HepG2 (cell line): Measurements from ENCODE around the gene GABRG3. TPM values are rescaled to one million over a fixed set of nuclear protein-coding genes. Genes with fewer than 3 reads are reported as not detected.

Source experiments
- ATAC-seq: fragments of 200-7000 bp; cut with Tn5 transposase; 3 replicates; pipeline ENCODE4 v1.9.1; 2020; ENCODE audit warnings: mild to moderate bottlenecking, moderate library complexity
- BruUV-seq: library from RNA; stranded (reverse); fragments of 400-500 nt; replicated peaks from 2 replicates; lab custom pipeline; 2021; lab: Mats Ljungman, UMichigan
- CTCF ChIA-PET: fragments of 300-600 bp; formaldehyde crosslinking; extraction: SDS; loops from one replicate; lab custom pipeline; 2021; ENCODE audit warnings: low total read pairs, inconsistent platforms, low intra/inter-chr PET ratio; lab: Yijun Ruan, JAX
- POLR2A ChIA-PET: fragments of 350-600 bp; sonication (Branson Sonifier 250); formaldehyde crosslinking; loops from one replicate; lab custom pipeline; 2020; ENCODE audit warnings: antibody characterized with exemption, inconsistent platforms; lab: Yijun Ruan, JAX
- DNase-seq: peaks from one replicate; pipeline ENCODE4 v3.0.0-alpha.2; 2015; ENCODE audit warnings: low spot score
- FAIRE-seq: peaks from 3 replicates; lab custom pipeline; 2011; peaks lifted over from hg19 to GRCh38; lab: Jason Lieb, UNC
- H2AFZ ChIP-seq: one replicate; pipeline ENCODE4 v1.6.1; 2011; ENCODE audit warnings: low read length, inconsistent platforms
- H3K27ac ChIP-seq: fragments of 300-600 bp; 3 replicates; pipeline ENCODE4 v1.8.0; 2011; ENCODE audit warnings: mixed run types, mild to moderate bottlenecking, mixed read lengths, low read length, inconsistent platforms; ENCODE audit not compliant: insufficient read depth; ENCODE audit errors: extremely low read length
- H3K27me3 ChIP-seq, 2 experiments: fragments of 200-600 bp in 1 of 2; 2 replicates in 1 of 2; 3 replicates in 1 of 2; pipeline versions ENCODE4 v1.6.0 to v1.8.0; 2011; ENCODE audit warnings: low read length in 2 of 2, mild to moderate bottlenecking in 2 of 2, moderate library complexity in 2 of 2, inconsistent platforms in 1 of 2; ENCODE audit not compliant: insufficient read depth in 2 of 2, control insufficient read depth in 1 of 2
- H3K36me3 ChIP-seq, 2 experiments: fragments of 200-600 bp in 1 of 2; replicated peaks in 1 of 2; 2 replicates in 1 of 2; 3 replicates in 1 of 2; pipeline versions ENCODE4 v1.5.1 to v1.8.0; 2011; ENCODE audit warnings: low read length in 2 of 2, inconsistent platforms in 1 of 2; ENCODE audit not compliant: insufficient read depth in 2 of 2, control insufficient read depth in 1 of 2
- H3K4me1 ChIP-seq: 2 replicates; pipeline ENCODE4 v1.5.1; 2012; ENCODE audit warnings: low read length, inconsistent platforms; ENCODE audit not compliant: insufficient read depth
- H3K4me2 ChIP-seq: 2 replicates; pipeline ENCODE4 v1.6.0; 2011; ENCODE audit warnings: low read depth, low read length, inconsistent platforms
- H3K4me3 ChIP-seq, 3 experiments: fragments of 200-600 bp in 1 of 3; sonication (generic), shearing (Covaris generic) in 1 of 3; replicated peaks in 1 of 3; 2 replicates each; pipeline ENCODE4 v1.5.1; 2011 to 2016; ENCODE audit warnings: low read length in 3 of 3, inconsistent platforms in 2 of 3, low read depth in 2 of 3, mild to moderate bottlenecking in 2 of 3, control low read depth in 1 of 3, mixed read lengths in 1 of 3; ENCODE audit not compliant: insufficient read depth in 1 of 3
- H3K79me2 ChIP-seq: one replicate; pipeline ENCODE4 v1.6.1; 2011; ENCODE audit warnings: low read length, inconsistent platforms; ENCODE audit not compliant: insufficient read depth
- H3K9ac ChIP-seq: 2 replicates; pipeline ENCODE4 v1.6.0; 2011; ENCODE audit warnings: mild to moderate bottlenecking, low read depth, low read length, inconsistent platforms; ENCODE audit not compliant: insufficient read depth
- H3K9me3 ChIP-seq: 2 replicates; pipeline ENCODE4 v1.5.1; 2012; ENCODE audit warnings: mild to moderate bottlenecking, low read length
- H4K20me1 ChIP-seq: 2 replicates; pipeline ENCODE4 v1.6.0; 2011; ENCODE audit warnings: inconsistent platforms, mild to moderate bottlenecking, low read length, moderate library complexity; ENCODE audit not compliant: insufficient read depth
- BCLAF1 ChIP-seq: fragments of 450-650 bp; IDR thresholded peaks from 2 replicates; pipeline ENCODE4 v1.6.1; 2017; ENCODE audit warnings: mild to moderate bottlenecking
- DBP ChIP-seq: sonication (generic); formaldehyde crosslinking; IDR thresholded peaks from 2 replicates; pipeline ENCODE4 v1.4.0; 2020; ENCODE audit warnings: missing genetic modification reagents; ENCODE audit errors: not compliant biosample characterization
- KDM2A ChIP-seq: sonication (generic); formaldehyde crosslinking; IDR thresholded peaks from 2 replicates; pipeline ENCODE4 v1.4.0; 2020; ENCODE audit warnings: low read depth, missing genetic modification reagents, borderline replicate concordance
- ONECUT2 ChIP-seq: sonication (generic); formaldehyde crosslinking; IDR thresholded peaks from 2 replicates; pipeline ENCODE4 v1.4.0; 2020; ENCODE audit warnings: missing genetic modification reagents
- REPIN1 ChIP-seq: sonication (generic); formaldehyde crosslinking; IDR thresholded peaks from 2 replicates; pipeline ENCODE4 v1.8.0; 2022; ENCODE audit warnings: missing genetic modification reagents, low read depth, mild to moderate bottlenecking, borderline replicate concordance
- SP140L ChIP-seq: sonication (generic); formaldehyde crosslinking; IDR thresholded peaks from 2 replicates; pipeline ENCODE4 v1.4.0; 2020; ENCODE audit warnings: missing genetic modification reagents, borderline replicate concordance
- SSRP1 ChIP-seq: IDR thresholded peaks from 2 replicates; pipeline ENCODE4 v1.6.1; 2016; ENCODE audit warnings: control low read depth
- ZBTB21 ChIP-seq: sonication (generic); formaldehyde crosslinking; IDR thresholded peaks from 2 replicates; pipeline ENCODE4 v1.4.0; 2020; ENCODE audit warnings: missing genetic modification reagents
- ZNF292 ChIP-seq: sonication (generic); formaldehyde crosslinking; IDR thresholded peaks from 2 replicates; pipeline ENCODE4 v1.8.1; 2022; ENCODE audit warnings: mild to moderate bottlenecking, low read depth, missing genetic modification reagents, borderline replicate concordance
- ZNF598 ChIP-seq: sonication (generic); formaldehyde crosslinking; IDR thresholded peaks from 2 replicates; pipeline ENCODE4 v1.5.1; 2020; ENCODE audit warnings: mild to moderate bottlenecking, missing genetic modification reagents, borderline replicate concordance
- ZNF749 ChIP-seq: sonication (generic); formaldehyde crosslinking; IDR thresholded peaks from 2 replicates; pipeline ENCODE4 v1.8.0; 2022; ENCODE audit warnings: mild to moderate bottlenecking, missing genetic modification reagents, moderate library complexity, borderline replicate concordance
- WGBS: methylation state at CpG from one replicate; pipeline ENCODE4 v1.1.6; 2017; ENCODE audit warnings: low lambda C conversion rate; 5-methylcytosine and 5-hydroxymethylcytosine counted together
- in situ Hi-C: cut with HindIII; loops from 2 replicates; pipeline ENCODE4 v1.10.0; 2017; ENCODE audit warnings: low pct_unique_long_range_greater_than_20kb; ENCODE audit not compliant: extremely low pct_ligation_motif_present
- intact Hi-C: fragments of 100-400 bp; cut with micrococcal nuclease; formaldehyde crosslinking; loops from one replicate; pipeline ENCODE4 v1.10.0; 2022; ENCODE audit not compliant: unreplicated experiment
- polyA plus RNA-seq, 8 experiments: library from polyadenylated mRNA; depleted of rRNA in 3 of 8; stranded (reverse) in 7 of 8; unstranded in 1 of 8; fragments of >200 nt; fragmentation: Illumina TruSeq in 4 of 8; extraction: Trizol in 4 of 8; gene quantifications; 2 replicates each; pipeline versions ENCODE4 v1.2.1 to v1.2.3, GENCODE V29; 2011 to 2016; ENCODE audit warnings: low read depth in 4 of 8, missing spikeins in 1 of 8, mixed read lengths in 1 of 8; ENCODE audit not compliant: insufficient read depth in 1 of 8
- total RNA-seq, 5 experiments: library from RNA; depleted of rRNA; stranded (reverse); fragments of >200 nt; fragmentation: Illumina TruSeq; extraction: Trizol; gene quantifications; 2 replicates each; pipeline ENCODE4 v1.2.3, GENCODE V29; 2016; ENCODE audit warnings: low read depth in 1 of 5
- TF ChIP-seq, protein P1 (sequence below): sonication (generic); formaldehyde crosslinking; IDR thresholded peaks from 2 replicates; pipeline ENCODE4 v1.4.0; 2020; ENCODE audit warnings: mild to moderate bottlenecking, missing genetic modification reagents, borderline replicate concordance
- TF ChIP-seq, protein P2 (sequence below): sonication (generic); formaldehyde crosslinking; IDR thresholded peaks from 2 replicates; pipeline ENCODE4 v1.4.0; 2020; ENCODE audit warnings: missing genetic modification reagents, mild to moderate bottlenecking, borderline replicate concordance

Gene GABRG3
- total and polyA plus RNA-seq, 2 of the 13 experiments (the other 11 are each of a cell fraction or from before 2014, with no cell fraction given), result not detected

DNA sequence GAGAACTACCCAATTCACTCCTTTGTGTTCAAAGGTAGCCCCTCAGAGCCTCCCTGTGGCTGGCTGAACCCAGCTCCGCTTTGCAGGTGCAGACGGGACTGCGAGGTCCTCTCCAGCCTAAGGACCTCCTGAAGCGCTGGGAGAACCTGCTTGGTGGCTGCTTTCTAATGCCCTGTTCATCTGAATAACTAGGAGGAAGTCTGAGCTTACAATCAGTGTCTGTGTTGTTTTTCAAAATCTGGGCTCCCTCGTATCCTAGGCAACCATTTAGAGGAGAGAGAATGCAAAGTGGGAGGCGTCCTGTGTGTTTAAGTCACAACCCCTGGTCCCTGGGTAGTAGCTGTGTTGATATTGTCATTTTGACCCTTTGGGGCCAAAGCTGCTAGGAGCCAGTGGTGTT is 99.9 kb downstream of the GABRG3 start:
- CTCF ChIA-PET, result no interaction called here
- BruUV-seq, result no TSS peak
- POLR2A ChIA-PET, result no interaction called here
- Histone ChIP-seq H3K9me3 (peaks cover 8% of the 10 kb centered on the region; the same call in 1 of the 2 replicates), H3K27ac (no peak overlapping the region), H2AFZ (no peak overlapping the region)
- FAIRE-seq (no peak), DNase-seq (no peak), ATAC-seq (no peak)
- WGBS, result 0% methylated on average over 2 of the region's 6 CpGs
- TF ChIP-seq, protein P1, sequence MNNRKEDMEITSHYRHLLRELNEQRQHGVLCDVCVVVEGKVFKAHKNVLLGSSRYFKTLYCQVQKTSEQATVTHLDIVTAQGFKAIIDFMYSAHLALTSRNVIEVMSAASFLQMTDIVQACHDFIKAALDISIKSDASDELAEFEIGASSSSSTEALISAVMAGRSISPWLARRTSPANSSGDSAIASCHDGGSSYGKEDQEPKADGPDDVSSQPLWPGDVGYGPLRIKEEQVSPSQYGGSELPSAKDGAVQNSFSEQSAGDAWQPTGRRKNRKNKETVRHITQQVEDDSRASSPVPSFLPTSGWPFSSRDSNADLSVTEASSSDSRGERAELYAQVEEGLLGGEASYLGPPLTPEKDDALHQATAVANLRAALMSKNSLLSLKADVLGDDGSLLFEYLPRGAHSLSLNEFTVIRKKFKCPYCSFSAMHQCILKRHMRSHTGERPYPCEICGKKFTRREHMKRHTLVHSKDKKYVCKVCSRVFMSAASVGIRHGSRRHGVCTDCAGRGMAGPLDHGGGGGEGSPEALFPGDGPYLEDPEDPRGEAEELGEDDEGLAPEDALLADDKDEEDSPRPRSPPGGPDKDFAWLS (CRISPR knock-in tag), result no peak
- TF ChIP-seq REPIN1 (CRISPR knock-in tag), result no peak
- no peak for TF ChIP-seq DBP
- TF ChIP-seq ZNF749 (CRISPR knock-in tag), result no peak
- TF ChIP-seq ZBTB21 (CRISPR knock-in tag), result no peak
- no peak for TF ChIP-seq ZNF292 (CRISPR knock-in tag)
- TF ChIP-seq ZNF598, result no peak
- no peak for TF ChIP-seq ONECUT2 (CRISPR knock-in tag)
- TF ChIP-seq KDM2A (CRISPR knock-in tag), result no peak
- no peak for TF ChIP-seq BCLAF1
- TF ChIP-seq, protein P2, sequence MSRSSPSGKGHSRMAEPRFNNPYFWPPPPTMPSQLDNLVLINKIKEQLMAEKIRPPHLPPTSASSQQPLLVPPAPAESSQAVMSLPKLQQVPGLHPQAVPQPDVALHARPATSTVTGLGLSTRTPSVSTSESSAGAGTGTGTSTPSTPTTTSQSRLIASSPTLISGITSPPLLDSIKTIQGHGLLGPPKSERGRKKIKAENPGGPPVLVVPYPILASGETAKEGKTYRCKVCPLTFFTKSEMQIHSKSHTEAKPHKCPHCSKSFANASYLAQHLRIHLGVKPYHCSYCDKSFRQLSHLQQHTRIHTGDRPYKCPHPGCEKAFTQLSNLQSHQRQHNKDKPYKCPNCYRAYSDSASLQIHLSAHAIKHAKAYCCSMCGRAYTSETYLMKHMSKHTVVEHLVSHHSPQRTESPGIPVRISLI, result no peak
- TF ChIP-seq SSRP1 (CRISPR knock-in tag), result no peak
- no peak for TF ChIP-seq SP140L (CRISPR knock-in tag)
- TF ChIP-seq, all 625 proteins: peak for 0
- H3K4me3 ChIP-seq, result no peak overlapping the region
- H3K27me3 ChIP-seq, result no peaks in the 10 kb centered on the region
- no peak overlapping the region for H3K4me2 ChIP-seq
- intact Hi-C loops (no loop called here), in situ Hi-C loops (no loop called here)
- no peaks in the 10 kb centered on the region for H4K20me1 ChIP-seq
- H3K36me3 ChIP-seq, result no peaks in the 10 kb centered on the region
- no peak overlapping the region for H3K9ac ChIP-seq
- H3K4me1 ChIP-seq, result no peaks in the 10 kb centered on the region
- H3K79me2 ChIP-seq, result no peaks in the 10 kb centered on the region
